NCI-H446 treated with DMSO at 0.1 percent for 48 hours (cell line): ENCODE results near the gene TNPO3.

Source experiments
- DNase-seq: peaks from one replicate; lab custom pipeline; 2025; lab: John Stamatoyannopoulos, UW

Gene TNPO3

GRCh38 chr7:128939075-128939860, 115.6 kb downstream of the TNPO3 start:
- DNase-seq = no peak

- DNase-seq = no peak
These were observed 116.3 kb downstream of the TNPO3 start for GRCh38 chr7:128938544-128939074.

DNA sequence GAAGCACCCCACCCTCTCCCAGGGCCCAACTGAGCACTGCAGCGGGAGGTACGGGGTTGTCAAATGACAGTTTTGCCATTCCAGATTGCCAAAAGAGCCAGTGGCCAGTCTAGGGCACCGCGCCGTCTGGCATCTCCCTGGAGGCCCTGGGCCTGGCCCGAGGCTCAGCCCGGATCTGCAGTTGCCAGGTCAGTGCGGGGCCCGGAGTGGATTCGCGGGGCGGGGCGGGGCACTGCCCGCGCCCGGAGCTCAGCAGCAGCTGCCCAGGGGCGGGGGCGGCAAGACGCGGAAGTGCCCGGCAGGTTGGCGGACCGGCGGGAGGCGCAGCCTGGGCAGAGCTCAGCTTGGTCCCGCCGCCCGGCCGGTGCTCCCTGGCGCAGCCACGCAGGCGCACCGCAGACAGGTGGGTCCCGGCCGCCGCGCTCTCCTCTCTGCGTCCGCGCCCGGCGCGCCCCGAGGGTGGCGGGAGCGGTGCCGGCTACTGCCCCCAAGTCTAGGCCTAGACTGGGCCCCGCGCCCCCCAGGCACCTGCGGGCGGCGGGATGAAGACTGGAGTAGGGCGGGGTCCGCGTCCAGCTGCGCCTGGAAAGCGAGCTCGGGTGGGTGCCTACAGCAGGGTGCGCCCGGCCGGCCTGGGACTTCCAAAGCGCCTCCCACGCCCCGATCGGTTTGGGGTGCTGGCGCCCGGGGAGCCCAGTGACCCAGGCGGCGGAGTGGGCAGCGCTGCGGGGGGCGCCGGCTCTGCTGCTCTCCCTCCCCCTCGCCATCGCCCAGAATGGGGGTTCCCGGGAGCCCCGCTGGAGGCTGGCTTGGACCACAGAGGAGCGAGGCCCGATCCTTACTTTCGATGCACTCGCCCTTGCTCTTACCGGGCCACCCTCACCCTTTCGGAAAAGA, 117.0 kb downstream of the TNPO3 start, which contains the start of gene IRF5:
Gene IRF5 (plus strand): TSS at position 281 of the 897 bp plus-strand sequence. CDS start 4,155 bp downstream, outside the sequence.
- DNase-seq = no peak

- no peak for DNase-seq
These were observed 117.7 kb downstream of the TNPO3 start for GRCh38 chr7:128937271-128937646.

DNA sequence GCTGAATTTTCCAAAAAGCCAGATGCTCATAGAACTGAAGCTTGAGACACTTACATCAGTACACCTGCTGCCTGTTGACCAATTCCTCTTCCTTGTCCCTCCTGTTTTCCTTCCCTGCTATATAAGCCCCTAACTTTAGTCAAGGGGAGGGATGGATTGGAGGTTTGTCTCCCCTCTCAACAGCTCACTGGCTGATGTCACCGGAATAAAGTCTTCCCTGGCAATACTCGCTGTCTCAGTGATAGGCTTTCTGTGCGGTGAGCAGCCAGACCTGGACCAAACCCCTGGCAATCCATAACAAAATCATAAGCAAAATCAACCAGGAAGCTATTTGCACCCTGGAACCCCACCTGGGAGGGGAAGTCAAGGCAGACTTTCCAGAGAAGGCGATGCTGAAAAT, 118.1 kb downstream of the TNPO3 start:
- no peak for DNase-seq

GRCh38 chr7:128935342-128935730, 119.6 kb downstream of the TNPO3 start:
- DNase-seq = no peak

- DNase-seq = no peak
These were observed 120.3 kb downstream of the TNPO3 start for GRCh38 chr7:128934361-128935341.

GRCh38 chr7:128933180-128933891, 121.6 kb downstream of the TNPO3 start:
- no peak for DNase-seq

DNA sequence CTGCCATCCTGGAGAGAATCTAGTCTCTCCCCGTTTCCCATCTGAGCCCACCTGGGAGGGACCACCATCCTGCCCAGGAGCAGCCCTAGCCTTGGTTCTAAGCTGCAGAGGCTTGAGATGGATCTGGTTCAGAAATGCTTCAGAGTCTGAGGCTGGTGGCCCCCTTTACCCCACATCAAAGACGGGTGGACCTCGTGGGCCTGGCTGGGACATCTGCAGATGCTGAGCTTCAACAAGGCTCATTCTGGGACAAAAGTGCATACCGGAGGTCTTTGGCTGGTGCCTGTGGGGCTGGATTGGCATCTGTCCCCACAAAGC, 122.1 kb downstream of the TNPO3 start:
- no peak for DNase-seq

GRCh38 chr7:128931965-128932861, 122.7 kb downstream of the TNPO3 start:
- DNase-seq = no peak

DNA sequence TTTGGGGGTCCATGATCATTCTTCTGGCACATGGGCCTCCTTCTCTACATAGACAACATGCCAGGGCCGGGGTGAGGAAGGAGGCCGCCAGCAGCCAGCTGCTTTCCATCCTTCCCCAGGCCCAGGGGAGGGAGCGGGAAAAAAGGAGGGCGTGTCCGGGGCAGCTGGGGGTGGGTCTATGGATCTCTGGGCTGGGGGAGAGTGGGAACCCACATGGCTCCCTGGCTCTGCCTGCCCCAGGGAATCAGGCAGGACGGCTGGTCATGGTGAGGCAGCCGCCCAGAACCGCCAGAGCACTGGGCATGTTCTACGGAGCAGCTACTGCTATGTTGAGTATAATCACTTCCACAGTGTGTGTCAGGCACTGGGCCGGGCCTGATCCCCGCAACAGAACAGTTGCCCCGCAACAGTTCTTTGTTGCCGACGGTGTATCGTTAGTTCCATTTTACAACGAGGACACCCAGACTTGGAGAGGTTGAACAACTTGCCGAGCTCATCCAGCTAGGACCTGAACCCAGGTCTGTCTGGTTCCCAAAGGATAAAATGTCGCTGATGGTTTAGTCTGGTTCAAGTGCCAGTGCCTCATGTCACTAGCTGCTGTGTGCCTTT, 123.6 kb downstream of the TNPO3 start:
- no peak for DNase-seq

- no peak for DNase-seq
These were observed 125.8 kb downstream of the TNPO3 start for GRCh38 chr7:128928882-128929788.

DNA sequence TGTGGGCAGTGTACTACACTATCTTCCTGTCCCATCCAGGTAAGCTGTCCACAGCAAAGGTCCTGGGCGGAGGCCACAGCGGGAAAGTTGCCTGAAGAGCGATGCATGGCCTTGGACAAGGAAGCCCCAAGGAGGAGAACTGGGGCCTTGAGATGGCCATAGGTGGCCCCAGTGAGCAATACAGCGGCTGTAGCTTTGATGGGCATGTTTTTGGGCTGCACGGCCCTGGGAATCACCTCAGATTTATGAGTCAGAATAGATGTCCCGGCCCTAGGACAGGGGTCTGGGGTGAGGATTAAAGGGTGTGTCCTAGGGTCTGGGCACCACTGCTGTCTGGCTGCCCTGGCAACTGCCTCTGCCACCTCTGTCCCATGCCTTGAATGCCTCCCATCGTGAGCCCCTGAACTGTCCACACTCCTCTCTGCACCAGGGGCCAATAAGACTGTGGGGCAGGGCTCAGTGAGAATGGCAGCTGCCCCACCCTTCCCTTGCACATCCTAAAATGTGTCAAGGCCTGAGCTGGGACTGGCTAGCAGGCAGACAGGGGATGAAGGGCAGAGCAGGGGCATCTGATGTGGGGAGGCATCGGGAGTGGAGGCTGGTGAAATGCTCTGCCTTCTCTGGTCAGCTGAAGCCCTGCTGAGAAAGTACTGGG, 126.6 kb downstream of the TNPO3 start:
- DNase-seq = no peak

- DNase-seq = no peak
These were observed 130.0 kb downstream of the TNPO3 start for GRCh38 chr7:128924707-128925588.

DNA sequence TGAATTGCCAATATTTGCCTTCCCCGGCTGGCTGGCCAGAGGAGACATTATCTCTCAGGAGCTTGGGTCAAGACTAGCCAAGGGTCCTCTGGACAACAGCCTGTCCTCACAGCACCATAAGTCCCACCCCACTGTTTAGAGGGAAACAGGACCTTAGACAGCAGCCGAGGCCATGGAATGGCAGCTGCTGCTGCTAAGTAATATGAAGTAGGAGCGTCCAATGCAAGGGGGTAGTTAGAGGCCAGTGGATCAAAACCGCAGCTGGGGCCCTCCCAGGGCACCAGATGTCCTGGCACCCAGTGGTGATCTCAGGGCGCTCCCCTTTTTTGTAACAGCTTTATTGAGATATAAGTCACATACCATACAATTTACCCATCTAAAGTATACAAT, 131.5 kb downstream of the TNPO3 start:
- no peak for DNase-seq

- no peak for DNase-seq
These were observed 132.2 kb downstream of the TNPO3 start for GRCh38 chr7:128922496-128923410.
